Transverse colon (tissue), 4 donors: ENCODE results near the gene ATP2A1. TPM values are rescaled to one million over a fixed set of nuclear protein-coding genes. Genes with fewer than 3 reads are reported as not detected.
A peak's percentile ranks its signal among the peaks of the same experiment; 100 is the strongest.

Source experiments
- DNase-seq: peaks from one replicate; pipeline ENCODE4 v3.0.0-alpha.2; 2019
- H3K27ac ChIP-seq, 4 donors: fragments of 200-600 bp; sonication (generic); 2 replicates each; pipeline ENCODE4 v1.5.1; 2016 to 2018; ENCODE audit warnings: inconsistent platforms in 4 of 4
- H3K27me3 ChIP-seq: fragments of 200-600 bp; sonication (generic); 2 replicates; pipeline ENCODE4 v1.5.1; 2017; ENCODE audit warnings: inconsistent platforms
- H3K36me3 ChIP-seq, 4 donors: fragments of 200-600 bp; sonication (generic); 2 replicates each; pipeline ENCODE4 v1.5.1; 2017 to 2019; ENCODE audit warnings: inconsistent platforms in 4 of 4
- H3K4me1 ChIP-seq, 4 donors: fragments of 200-600 bp; sonication (generic); 2 replicates each; pipeline ENCODE4 v1.5.1; 2017 to 2020; ENCODE audit warnings: inconsistent platforms in 4 of 4
- H3K4me3 ChIP-seq, 4 donors: fragments of 200-600 bp; sonication (generic); 1 replicate in 1 of 4; 2 replicates in 3 of 4; pipeline versions ENCODE4 v1.5.1 to v1.6.1; 2017 to 2019; ENCODE audit warnings: inconsistent platforms in 4 of 4
- H3K9me3 ChIP-seq, 2 donors: fragments of 200-600 bp; sonication (generic); 2 replicates each; pipeline ENCODE4 v1.5.1; 2017 to 2019; ENCODE audit warnings: inconsistent platforms in 2 of 2
- EP300 ChIP-seq: sonication (generic); formaldehyde crosslinking; IDR thresholded peaks from one replicate; pipeline ENCODE4 v1.6.1; 2017; ENCODE audit warnings: antibody characterized with exemption, low read depth
- POLR2A ChIP-seq: fragments of 450-650 bp; IDR thresholded peaks from one replicate; pipeline ENCODE4 v1.6.1; 2016; ENCODE audit warnings: antibody characterized with exemption, mild to moderate bottlenecking, moderate library complexity
- POLR2AphosphoS5 ChIP-seq, 3 donors: sonication (generic); formaldehyde crosslinking; IDR thresholded peaks; one replicate each; pipeline ENCODE4 v1.6.1; 2016; ENCODE audit warnings: antibody characterized with exemption in 3 of 3
- WGBS, 2 donors: methylation state at CpG; one replicate each; pipeline ENCODE4 v1.1.5; 2018; ENCODE audit warnings: low coverage in 1 of 2; 5-methylcytosine and 5-hydroxymethylcytosine counted together
- in situ Hi-C, 4 donors: fragments of 200-750 bp; cut with MboI; loops; one replicate each; pipeline versions ENCODE4 v1.15.0 to v1.15.1; 2017; ENCODE audit warnings: low sequenced_read_pairs in 3 of 4, low pct_ligation_motif_present in 1 of 4, low pct_unique_long_range_greater_than_20kb in 1 of 4
- intact Hi-C: fragments of 100-400 bp; cut with DNase I; formaldehyde crosslinking; loops from one replicate; pipeline ENCODE4 v1.15.1; 2023; ENCODE audit warnings: low total_unique reads
- total RNA-seq, 4 donors: library from RNA; depleted of rRNA; stranded (reverse); fragments of >200 nt; gene quantifications; one replicate each; pipeline ENCODE4 v1.1.0, GENCODE V29; 2016
- TF ChIP-seq, protein P1 (sequence below), 5 experiments: fragments of 200-600 bp in 3 of 5; fragments of 450-650 bp in 2 of 5; sonication (generic) in 3 of 5; IDR thresholded peaks; 1 replicate in 2 of 5; 2 replicates in 3 of 5; pipeline ENCODE4 v1.5.1; 2016 to 2017; ENCODE audit warnings: antibody characterized with exemption in 5 of 5, inconsistent platforms in 3 of 5, mild to moderate bottlenecking in 2 of 5, moderate library complexity in 1 of 5

Gene ATP2A1
- total RNA-seq, result 1 to 10 TPM in 3 of 4 donors, not detected in 1; 1.1 to 3.2 (median 1.4) TPM

DNA sequence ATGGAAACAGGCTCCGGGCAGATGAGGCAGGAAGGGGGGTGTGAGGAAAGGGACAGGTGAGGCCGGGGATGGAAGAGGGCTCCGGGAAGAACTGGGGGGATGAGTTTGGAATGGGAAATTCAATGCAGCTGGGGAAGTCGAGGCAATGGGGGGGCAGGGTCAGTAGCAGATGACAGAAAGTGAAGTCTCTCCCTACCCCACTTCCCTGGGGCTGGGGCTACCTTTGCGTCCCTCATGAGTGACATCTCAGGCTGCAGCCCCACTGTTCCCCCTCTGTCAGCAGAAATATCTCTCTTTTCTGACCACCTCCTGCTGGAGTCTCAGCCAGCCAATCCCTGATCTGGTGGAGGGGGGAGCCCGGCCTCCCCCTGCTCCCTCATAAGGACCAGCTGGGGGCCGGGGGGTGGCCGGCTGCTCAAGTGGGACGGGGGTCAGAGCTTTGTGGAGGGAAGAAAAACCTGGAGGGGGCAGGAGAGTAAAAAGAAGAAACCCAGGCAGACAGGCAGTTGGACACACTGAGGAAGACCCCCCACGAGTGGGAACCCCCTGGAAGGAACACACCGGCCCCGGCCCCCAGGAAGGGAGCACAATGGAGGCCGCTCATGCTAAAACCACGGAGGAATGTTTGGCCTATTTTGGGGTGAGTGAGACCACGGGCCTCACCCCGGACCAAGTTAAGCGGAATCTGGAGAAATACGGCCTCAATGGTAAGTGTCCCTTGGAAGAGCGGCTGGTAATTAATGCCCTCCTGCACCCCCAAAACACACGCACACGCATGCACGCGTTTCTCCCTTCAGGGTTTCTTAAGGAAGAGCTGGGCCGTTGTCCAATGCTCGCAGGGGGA, at the start of gene ATP2A1:
Gene ATP2A1, plus strand, starts transcription at position 406 of the 844 bp plus-strand sequence. Its CDS starts 184 bp downstream, at position 590.
- Histone ChIP-seq H3K4me3 (peak within 1 kb of the TSS; percentile 51 to 69 (median 58)), H3K27ac (no peak within 1 kb of the TSS), H3K9me3 (no peaks in the 10 kb centered on the region), H3K27me3 (peaks cover 9% of the 10 kb centered on the region), H3K4me1 (peaks cover 5 to 17% (median 13%) of the 10 kb centered on the region in 4 donors), H3K36me3 (no peaks in the 10 kb centered on the region)
- no peak for DNase-seq
- in situ Hi-C loops, result no loop called here
- WGBS, 2 donors, result 73 to 76% methylated on average over 11 to 24 of the region's 25 CpGs
- TF ChIP-seq POLR2AphosphoS5 (IDR thresholded peaks at IDR 0.05) (no peak), POLR2A (no peak), EP300 (no peak)
- TF ChIP-seq, protein P1, sequence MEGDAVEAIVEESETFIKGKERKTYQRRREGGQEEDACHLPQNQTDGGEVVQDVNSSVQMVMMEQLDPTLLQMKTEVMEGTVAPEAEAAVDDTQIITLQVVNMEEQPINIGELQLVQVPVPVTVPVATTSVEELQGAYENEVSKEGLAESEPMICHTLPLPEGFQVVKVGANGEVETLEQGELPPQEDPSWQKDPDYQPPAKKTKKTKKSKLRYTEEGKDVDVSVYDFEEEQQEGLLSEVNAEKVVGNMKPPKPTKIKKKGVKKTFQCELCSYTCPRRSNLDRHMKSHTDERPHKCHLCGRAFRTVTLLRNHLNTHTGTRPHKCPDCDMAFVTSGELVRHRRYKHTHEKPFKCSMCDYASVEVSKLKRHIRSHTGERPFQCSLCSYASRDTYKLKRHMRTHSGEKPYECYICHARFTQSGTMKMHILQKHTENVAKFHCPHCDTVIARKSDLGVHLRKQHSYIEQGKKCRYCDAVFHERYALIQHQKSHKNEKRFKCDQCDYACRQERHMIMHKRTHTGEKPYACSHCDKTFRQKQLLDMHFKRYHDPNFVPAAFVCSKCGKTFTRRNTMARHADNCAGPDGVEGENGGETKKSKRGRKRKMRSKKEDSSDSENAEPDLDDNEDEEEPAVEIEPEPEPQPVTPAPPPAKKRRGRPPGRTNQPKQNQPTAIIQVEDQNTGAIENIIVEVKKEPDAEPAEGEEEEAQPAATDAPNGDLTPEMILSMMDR (IDR thresholded peaks at IDR 0.05), result no peak
- intact Hi-C loops, result loop anchor here (2.0 kb wide), 1 partner anchor 56 kb away; no protein-coding TSS in a partner anchor

- Histone ChIP-seq H3K27ac (no peak overlapping the region), H3K36me3 (peaks cover 0 to 90% (median 42%) of the 10 kb centered on the region in 4 donors), H3K4me3 (no peak overlapping the region), H3K4me1 (peaks cover 10 to 12% (median 11%) of the 10 kb centered on the region in 4 donors), H3K9me3 (no peaks in the 10 kb centered on the region), H3K27me3 (no peaks in the 10 kb centered on the region)
- 92% methylated on average over 13 of the region's 13 CpGs; no CpG with 5 or more reads in 1 of the 2 donors for WGBS, 2 donors
- in situ Hi-C loops (loop anchor here in 1 of 4 donors (10.0 kb wide), 1 partner anchor 115 kb away; no protein-coding TSS in a partner anchor), intact Hi-C loops (no loop called here)
- TF ChIP-seq POLR2A (no peak), EP300 (no peak), POLR2AphosphoS5 (IDR thresholded peaks at IDR 0.05) (no peak)
- TF ChIP-seq, protein P1 (IDR thresholded peaks at IDR 0.05), result no peak
- DNase-seq, result no peak
These were observed 48.5 kb upstream of the ATP2A1 start for GRCh38 chr16:28829747-28830146.

DNA sequence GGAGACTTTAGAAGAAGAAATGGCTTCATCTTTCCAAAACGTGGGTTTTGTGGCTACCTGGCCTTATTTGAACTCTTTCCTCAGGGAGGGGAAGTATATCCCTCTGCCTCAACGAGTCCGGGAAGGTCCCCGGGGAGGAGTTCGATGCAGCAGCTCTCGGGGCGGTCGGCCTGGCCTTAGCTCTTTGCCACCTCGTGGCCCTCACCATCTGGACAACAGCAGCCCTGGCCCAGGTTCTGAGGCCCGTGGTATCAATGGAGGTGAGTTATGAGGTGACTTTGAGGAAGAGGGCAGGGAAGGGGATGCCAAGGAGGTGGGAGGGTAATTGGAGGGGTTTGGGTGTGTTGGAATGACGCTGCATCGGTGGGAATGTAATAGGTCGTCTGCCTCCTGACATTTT, 47.8 kb upstream of the ATP2A1 start:
- 84 to 91% methylated on average over 3 to 13 of the region's 13 CpGs for WGBS, 2 donors
- Histone ChIP-seq H3K4me1 (peaks cover 2 to 4% (median 3%) of the 10 kb centered on the region in 4 donors), H3K9me3 (no peaks in the 10 kb centered on the region), H3K36me3 (peaks cover 0 to 95% (median 46%) of the 10 kb centered on the region in 4 donors), H3K27me3 (no peaks in the 10 kb centered on the region), H3K4me3 (no peak overlapping the region), H3K27ac (no peak overlapping the region)
- DNase-seq, result no peak
- in situ Hi-C loops, result no loop called here
- intact Hi-C loops, result no loop called here
- TF ChIP-seq POLR2A (no peak), POLR2AphosphoS5 (IDR thresholded peaks at IDR 0.05) (no peak), EP300 (no peak)
- TF ChIP-seq, protein P1 (IDR thresholded peaks at IDR 0.05), result no peak

DNA sequence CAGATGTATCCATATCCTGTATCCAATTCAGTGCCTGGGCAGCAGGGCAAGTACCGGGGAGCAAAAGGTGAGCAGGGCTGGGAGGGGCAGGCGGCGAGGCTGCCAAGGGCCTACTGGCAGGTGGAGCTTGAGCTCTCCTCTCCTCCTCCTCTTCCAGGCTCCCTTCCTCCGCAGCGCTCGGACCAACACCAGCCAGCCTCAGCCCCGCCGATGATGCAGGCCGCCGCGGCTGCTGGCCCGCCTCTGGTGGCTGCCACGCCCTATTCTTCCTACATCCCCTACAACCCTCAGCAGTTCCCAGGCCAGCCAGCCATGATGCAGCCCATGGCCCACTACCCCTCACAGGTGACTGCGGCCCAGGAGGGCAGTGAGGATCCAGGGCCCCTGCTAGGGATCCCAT, 43.9 kb upstream of the ATP2A1 start:
- Histone ChIP-seq H3K36me3 (peaks cover 0 to 74% (median 37%) of the 10 kb centered on the region in 4 donors), H3K4me1 (no peaks in the 10 kb centered on the region), H3K9me3 (no peaks in the 10 kb centered on the region), H3K4me3 (no peak overlapping the region), H3K27ac (no peak overlapping the region), H3K27me3 (no peaks in the 10 kb centered on the region)
- TF ChIP-seq POLR2AphosphoS5 (IDR thresholded peaks at IDR 0.05) (no peak), EP300 (no peak), POLR2A (no peak)
- TF ChIP-seq, protein P1 (IDR thresholded peaks at IDR 0.05), result no peak
- 94% methylated on average over 14 of the region's 14 CpGs; no CpG with 5 or more reads in 1 of the 2 donors for WGBS, 2 donors
- no peak for DNase-seq
- intact Hi-C loops (no loop called here), in situ Hi-C loops (no loop called here)
